HCT116 (cell line): ENCODE measurements around the gene HSD3B1. TPM values are rescaled to one million over a fixed set of nuclear protein-coding genes. Genes with fewer than 3 reads are reported as not detected.

Experiments used
- ATAC-seq: fragments of 200-7000 bp; cut with Tn5 transposase; 2 replicates; pipeline ENCODE4 v1.9.1; 2020; ENCODE audit warnings: mild to moderate bottlenecking, moderate library complexity
- BruUV-seq: library from RNA; stranded (reverse); fragments of 400-500 nt; replicated peaks from 2 replicates; lab custom pipeline; 2021; lab: Mats Ljungman, UMichigan
- CTCF ChIA-PET: fragments of 300-600 bp; sonication (Branson Sonifier 250); formaldehyde crosslinking; loops from one replicate; lab custom pipeline; 2021; ENCODE audit warnings: antibody characterized with exemption; lab: Charles Lee
- POLR2A ChIA-PET: fragments of 300-600, 350-600 bp; sonication (Branson Sonifier 250); formaldehyde crosslinking; loops from one replicate; lab custom pipeline; 2021; ENCODE audit warnings: antibody characterized with exemption; lab: Charles Lee
- RAD21 ChIA-PET, 2 experiments: fragments of 300-600 bp; sonication (Branson Sonifier 250); formaldehyde crosslinking; loops; one replicate each; lab custom pipeline; 2023; ENCODE audit warnings: low total read pairs in 2 of 2; ENCODE audit not compliant: uncharacterized antibody in 2 of 2, unreplicated experiment in 2 of 2, low non-redundant PET in 1 of 2; lab: Charles Lee
- DNase-seq: peaks from one replicate; pipeline ENCODE4 v3.0.0-alpha.2; 2010; ENCODE audit warnings: low read depth, low spot score
- H2AFZ ChIP-seq: fragments of 200-600 bp; shearing (Covaris generic), sonication (generic); 2 replicates; pipeline ENCODE4 v1.6.1; 2017; ENCODE audit warnings: low read depth, mixed run types, mixed read lengths, antibody characterized with exemption, low read length; ENCODE audit not compliant: poor library complexity, severe bottlenecking
- H3K27ac ChIP-seq: 2 replicates; pipeline ENCODE4 v1.5.1; 2012; ENCODE audit warnings: low read depth, low read length
- H3K27me3 ChIP-seq: fragments of 200-600 bp; sonication (generic); 2 replicates; pipeline ENCODE4 v1.6.1; 2016; ENCODE audit warnings: mixed run types, low read length, mixed read lengths; ENCODE audit not compliant: insufficient read depth
- H3K36me3 ChIP-seq, 2 experiments: fragments of 200-500 bp in 1 of 2; fragments of 200-600 bp in 1 of 2; sonication (Bioruptor generic) in 1 of 2; sonication (generic) in 1 of 2; 2 replicates each; pipeline versions ENCODE4 v1.5.1 to v1.6.1; 2014 to 2016; ENCODE audit warnings: low read length in 2 of 2, inconsistent platforms in 1 of 2, mixed read lengths in 1 of 2, mixed run types in 1 of 2; ENCODE audit not compliant: insufficient read depth in 2 of 2, control insufficient read depth in 1 of 2
- H3K4me1 ChIP-seq, 2 experiments: fragments of 200-600 bp in 1 of 2; sonication (generic) in 1 of 2; 2 replicates each; pipeline versions ENCODE4 v1.5.1 to v1.6.1; 2012 to 2017; ENCODE audit warnings: low read length in 2 of 2, inconsistent platforms in 1 of 2, mild to moderate bottlenecking in 1 of 2, mixed read lengths in 1 of 2, mixed run types in 1 of 2, moderate library complexity in 1 of 2; ENCODE audit not compliant: insufficient read depth in 2 of 2, control insufficient read depth in 1 of 2
- H3K4me2 ChIP-seq: fragments of 200-600 bp; sonication (generic); 2 replicates; pipeline ENCODE4 v1.6.1; 2017; ENCODE audit warnings: mixed run types, low read length, mixed read lengths
- H3K4me3 ChIP-seq, 2 experiments: fragments of 200-600 bp in 1 of 2; sonication (generic) in 1 of 2; replicated peaks in 1 of 2; 2 replicates each; pipeline ENCODE4 v1.5.1; 2011 to 2016; ENCODE audit warnings: low read length in 2 of 2, control low read depth in 1 of 2, low read depth in 1 of 2, mild to moderate bottlenecking in 1 of 2, mixed read lengths in 1 of 2, mixed run types in 1 of 2
- H3K79me2 ChIP-seq: fragments of 200-600 bp; sonication (generic); 2 replicates; pipeline ENCODE4 v1.6.1; 2017; ENCODE audit warnings: mild to moderate bottlenecking, mixed run types, low read length, moderate library complexity, mixed read lengths; ENCODE audit not compliant: insufficient read depth
- H3K9ac ChIP-seq: fragments of 200-600 bp; sonication (generic); 2 replicates; pipeline ENCODE4 v1.6.1; 2016; ENCODE audit warnings: low read length, mixed read lengths
- H3K9me2 ChIP-seq: fragments of 200-600 bp; sonication (generic), shearing (Covaris generic); 2 replicates; pipeline ENCODE4 v1.6.1; 2017; ENCODE audit warnings: mixed run types, mild to moderate bottlenecking, moderate library complexity; ENCODE audit not compliant: insufficient read depth
- H3K9me3 ChIP-seq, 2 experiments: fragments of 200-500 bp in 1 of 2; fragments of 200-600 bp in 1 of 2; sonication (Bioruptor generic) in 1 of 2; sonication (generic) in 1 of 2; 2 replicates each; pipeline ENCODE4 v1.6.1; 2014 to 2017; ENCODE audit warnings: low read length in 2 of 2, mixed read lengths in 2 of 2, inconsistent platforms in 1 of 2, low read depth in 1 of 2, mild to moderate bottlenecking in 1 of 2, mixed run types in 1 of 2, moderate library complexity in 1 of 2; ENCODE audit not compliant: control insufficient read depth in 1 of 2, insufficient read depth in 1 of 2
- H4K20me1 ChIP-seq: fragments of 200-600 bp; sonication (generic), shearing (Covaris generic); 2 replicates; pipeline ENCODE4 v1.6.1; 2017; ENCODE audit warnings: mixed run types, mild to moderate bottlenecking, moderate library complexity; ENCODE audit not compliant: insufficient read depth
- CBX3 ChIP-seq: IDR thresholded peaks from 2 replicates; pipeline ENCODE4 v1.6.1; 2012; ENCODE audit warnings: low read depth
- CEBPB ChIP-seq: IDR thresholded peaks from 2 replicates; pipeline ENCODE4 v1.6.1; 2012; ENCODE audit warnings: low read depth
- CTCF ChIP-seq, 3 experiments: fragments of 200-600 bp in 1 of 3; sonication (generic) in 1 of 3; IDR thresholded peaks in 2 of 3; conservative IDR thresholded peaks in 1 of 3; 2 replicates each; pipeline ENCODE4 v1.5.1; 2012 to 2017; ENCODE audit warnings: low read depth in 2 of 3, low read length in 2 of 3, antibody characterized with exemption in 1 of 3, borderline replicate concordance in 1 of 3, control low read depth in 1 of 3, mild to moderate bottlenecking in 1 of 3, mixed read lengths in 1 of 3, mixed run types in 1 of 3, moderate library complexity in 1 of 3; ENCODE audit not compliant: insufficient read depth in 1 of 3
- EGR1 ChIP-seq: IDR thresholded peaks from 2 replicates; pipeline ENCODE4 v1.6.1; 2012; ENCODE audit warnings: low read depth
- EZH2 ChIP-seq: fragments of 200-600 bp; sonication (generic); IDR thresholded peaks from 2 replicates; pipeline ENCODE4 v1.6.1; 2017; ENCODE audit warnings: antibody characterized with exemption, mixed run types
- JUND ChIP-seq: IDR thresholded peaks from 2 replicates; pipeline ENCODE4 v1.6.1; 2012
- MAX ChIP-seq: IDR thresholded peaks from 2 replicates; pipeline ENCODE4 v1.6.1; 2012
- POLR2AphosphoS5 ChIP-seq: IDR thresholded peaks from 2 replicates; pipeline ENCODE4 v1.6.1; 2011; ENCODE audit warnings: mild to moderate bottlenecking, low read depth, low read length, moderate library complexity
- RAD21 ChIP-seq: IDR thresholded peaks from 2 replicates; pipeline ENCODE4 v1.6.1; 2012; ENCODE audit warnings: low read depth, mild to moderate bottlenecking
- REST ChIP-seq: IDR thresholded peaks from 2 replicates; pipeline ENCODE4 v1.6.1; 2012; ENCODE audit warnings: low read depth
- SIN3A ChIP-seq: IDR thresholded peaks from 2 replicates; pipeline ENCODE4 v1.6.1; 2012; ENCODE audit warnings: low read depth
- SP1 ChIP-seq: IDR thresholded peaks from 2 replicates; pipeline ENCODE4 v1.6.1; 2012; ENCODE audit warnings: low read depth
- SRF ChIP-seq: IDR thresholded peaks from 2 replicates; pipeline ENCODE4 v1.6.1; 2012; ENCODE audit warnings: low read depth
- TCF7L2 ChIP-seq: IDR thresholded peaks from 2 replicates; pipeline ENCODE4 v1.7.0; 2011; ENCODE audit warnings: borderline replicate concordance, inconsistent platforms; ENCODE audit not compliant: insufficient read depth, insufficient read length; ENCODE audit errors: extremely low read depth
- YY1 ChIP-seq: IDR thresholded peaks from 2 replicates; pipeline ENCODE4 v1.6.1; 2011; ENCODE audit warnings: low read length, low read depth, moderate library complexity, mild to moderate bottlenecking; ENCODE audit not compliant: insufficient replicate concordance; ENCODE audit errors: extremely low read depth
- ZFX ChIP-seq: fragments of 450-650 bp; IDR thresholded peaks from 2 replicates; pipeline ENCODE4 v1.6.1; 2017
- ZNF274 ChIP-seq: fragments of 200-500 bp; sonication (Bioruptor generic); IDR thresholded peaks from 2 replicates; pipeline ENCODE4 v1.6.1; 2014; ENCODE audit warnings: mild to moderate bottlenecking, low read depth, low read length, inconsistent platforms
- intact Hi-C: fragments of 100-400 bp; cut with micrococcal nuclease; formaldehyde crosslinking; loops from 2 replicates; pipeline ENCODE4 v1.10.0; 2022
- total RNA-seq: library from RNA; stranded (reverse); gene quantifications from one replicate; pipeline ENCODE4 v1.2.1, GENCODE V29; 2021; ENCODE audit not compliant: unreplicated experiment
- TF ChIP-seq, protein P1 (sequence below): IDR thresholded peaks from 2 replicates; pipeline ENCODE4 v1.6.1; 2011; ENCODE audit warnings: mild to moderate bottlenecking, low read length, moderate library complexity; ENCODE audit not compliant: insufficient replicate concordance; ENCODE audit errors: extremely low read depth
- TF ChIP-seq, protein P2 (sequence below): IDR thresholded peaks from 2 replicates; pipeline ENCODE4 v1.6.1; 2012

HSD3B1 gene
- total RNA-seq, 1 experiment from 2014 or later, result not detected

GRCh38 chr1:119472819-119473175, 34.2 kb upstream of the HSD3B1 start:
- Histone ChIP-seq H3K4me2 (no peak overlapping the region), H3K36me3 (no peaks in the 10 kb centered on the region), H3K9ac (no peak overlapping the region), H4K20me1 (no peaks in the 10 kb centered on the region), H3K4me3 (no peak overlapping the region), H3K27ac (no peak overlapping the region), H3K9me2 (no peaks in the 10 kb centered on the region), H3K9me3 (no peaks in the 10 kb centered on the region), H3K4me1 (peaks cover 0 to 4% of the 10 kb centered on the region in 2 experiments; a peak in 2 of 4 replicates), H2AFZ (no peak overlapping the region), H3K27me3 (peaks cover 16% of the 10 kb centered on the region; the same call in 1 of the 2 replicates), H3K79me2 (no peaks in the 10 kb centered on the region)
- intact Hi-C loops, result loop anchor here (10.0 kb wide), 1 partner anchor 202 kb away; no protein-coding TSS in a partner anchor
- TF ChIP-seq REST (no peak), SIN3A (no peak), EGR1 (no peak), JUND (no peak), ZNF274 (no peak), SRF (no peak), EZH2 (no peak), RAD21 (no peak), POLR2AphosphoS5 (no peak), MAX (no peak), CBX3 (no peak), YY1 (no peak), SP1 (no peak), ZFX (no peak), TCF7L2 (no peak), CTCF (IDR thresholded peaks at IDR 0.05 in 2 of 3, conservative IDR thresholded peaks at IDR 0.05 in 1 of 3; ENCODE audit: borderline replicate concordance in 1 of 3, insufficient read depth in 1 of 3, low read depth in 2 of 3, low read length in 2 of 3) (no peak), CEBPB (no peak)
- TF ChIP-seq, protein P1, sequence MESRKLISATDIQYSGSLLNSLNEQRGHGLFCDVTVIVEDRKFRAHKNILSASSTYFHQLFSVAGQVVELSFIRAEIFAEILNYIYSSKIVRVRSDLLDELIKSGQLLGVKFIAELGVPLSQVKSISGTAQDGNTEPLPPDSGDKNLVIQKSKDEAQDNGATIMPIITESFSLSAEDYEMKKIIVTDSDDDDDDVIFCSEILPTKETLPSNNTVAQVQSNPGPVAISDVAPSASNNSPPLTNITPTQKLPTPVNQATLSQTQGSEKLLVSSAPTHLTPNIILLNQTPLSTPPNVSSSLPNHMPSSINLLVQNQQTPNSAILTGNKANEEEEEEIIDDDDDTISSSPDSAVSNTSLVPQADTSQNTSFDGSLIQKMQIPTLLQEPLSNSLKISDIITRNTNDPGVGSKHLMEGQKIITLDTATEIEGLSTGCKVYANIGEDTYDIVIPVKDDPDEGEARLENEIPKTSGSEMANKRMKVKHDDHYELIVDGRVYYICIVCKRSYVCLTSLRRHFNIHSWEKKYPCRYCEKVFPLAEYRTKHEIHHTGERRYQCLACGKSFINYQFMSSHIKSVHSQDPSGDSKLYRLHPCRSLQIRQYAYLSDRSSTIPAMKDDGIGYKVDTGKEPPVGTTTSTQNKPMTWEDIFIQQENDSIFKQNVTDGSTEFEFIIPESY, result no peak
- TF ChIP-seq, protein P2, sequence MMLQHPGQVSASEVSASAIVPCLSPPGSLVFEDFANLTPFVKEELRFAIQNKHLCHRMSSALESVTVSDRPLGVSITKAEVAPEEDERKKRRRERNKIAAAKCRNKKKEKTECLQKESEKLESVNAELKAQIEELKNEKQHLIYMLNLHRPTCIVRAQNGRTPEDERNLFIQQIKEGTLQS, result no peak
- DNase-seq (no peak), ATAC-seq (no peak)
- ChIA-PET CTCF (no interaction called here), POLR2A (no interaction called here), RAD21 (no interaction called here)
- BruUV-seq, result no TSS peak
